Measurements from ENCODE around the gene IFI27. TPM values are rescaled to one million over a fixed set of nuclear protein-coding genes. Genes with fewer than 3 reads are reported as not detected.

The IFI27 gene
- polyA plus RNA-seq, 4 donors, result 4.4 to 8.2 (median 6.3) TPM

- DNase-seq (ENCODE audit: low read depth in 4 of 4, low spot score in 2 of 4), result no peak
Measured at GRCh38 chr14:94101748-94102147, 8.8 kb upstream of the IFI27 start.

- no peak for DNase-seq (ENCODE audit: low read depth in 4 of 4, low spot score in 2 of 4)
Measured at GRCh38 chr14:94102768-94103482, 7.6 kb upstream of the IFI27 start.

- DNase-seq (ENCODE audit: low read depth in 4 of 4, low spot score in 2 of 4), result no peak
Measured at GRCh38 chr14:94103554-94104150, 6.9 kb upstream of the IFI27 start.

GRCh38 chr14:94104731-94105130 is 5.8 kb upstream of the IFI27 start:
- no peak for DNase-seq (ENCODE audit: low read depth in 4 of 4, low spot score in 2 of 4)

GRCh38 chr14:94109915-94110250 is 653 bp upstream of the IFI27 start:
- DNase-seq (ENCODE audit: low read depth in 4 of 4, low spot score in 2 of 4), result no peak

- no peak for DNase-seq (ENCODE audit: low read depth in 4 of 4, low spot score in 2 of 4)
Measured at GRCh38 chr14:94111276-94112095, 950 bp downstream of the IFI27 start.

GRCh38 chr14:94112513-94113063 is 2.1 kb downstream of the IFI27 start:
- DNase-seq (ENCODE audit: low read depth in 4 of 4, low spot score in 2 of 4), result no peak

- DNase-seq (ENCODE audit: low read depth in 4 of 4, low spot score in 2 of 4), result no peak
Measured at GRCh38 chr14:94113073-94113472, 2.5 kb downstream of the IFI27 start.

- no peak for DNase-seq (ENCODE audit: low read depth in 4 of 4, low spot score in 2 of 4)
Measured at GRCh38 chr14:94113490-94113889, 3.0 kb downstream of the IFI27 start.

- DNase-seq (ENCODE audit: low read depth in 4 of 4, low spot score in 2 of 4), result no peak
Measured at GRCh38 chr14:94113908-94114588, 3.5 kb downstream of the IFI27 start.

GRCh38 chr14:94114589-94115057 is 4.1 kb downstream of the IFI27 start:
- DNase-seq (ENCODE audit: low read depth in 4 of 4, low spot score in 2 of 4), result no peak

- DNase-seq (ENCODE audit: low read depth in 4 of 4, low spot score in 2 of 4), result no peak
Measured at GRCh38 chr14:94115058-94115591, 4.6 kb downstream of the IFI27 start.

GRCh38 chr14:94115631-94116030 is 5.1 kb downstream of the IFI27 start:
- DNase-seq (ENCODE audit: low read depth in 4 of 4, low spot score in 2 of 4), result no peak

- no peak for DNase-seq (ENCODE audit: low read depth in 4 of 4, low spot score in 2 of 4)
Measured at GRCh38 chr14:94116701-94117100, 6.2 kb downstream of the IFI27 start.

GRCh38 chr14:94117856-94118255 is 7.3 kb downstream of the IFI27 start:
- no peak for DNase-seq (ENCODE audit: low read depth in 4 of 4, low spot score in 2 of 4)

- DNase-seq (ENCODE audit: low read depth in 4 of 4, low spot score in 2 of 4), result no peak
Measured at GRCh38 chr14:94119071-94119470, 8.5 kb downstream of the IFI27 start.

GRCh38 chr14:94120667-94121340 is 10.3 kb downstream of the IFI27 start:
- no peak for DNase-seq (ENCODE audit: low read depth in 4 of 4, low spot score in 2 of 4)

GRCh38 chr14:94121485-94121884 is 10.9 kb downstream of the IFI27 start:
- no peak for DNase-seq (ENCODE audit: low read depth in 4 of 4, low spot score in 2 of 4)

GRCh38 chr14:94122438-94122837 is 11.9 kb downstream of the IFI27 start:
- DNase-seq (ENCODE audit: low read depth in 4 of 4, low spot score in 2 of 4), result no peak

- no peak for DNase-seq (ENCODE audit: low read depth in 4 of 4, low spot score in 2 of 4)
Measured at GRCh38 chr14:94123296-94123695, 12.8 kb downstream of the IFI27 start.

Data from left renal cortex interstitium (tissue), 4 donors.